Bronchus fibroblast of lung (primary cell): Measurements from ENCODE around the gene FOXR2. TPM values are rescaled to one million over a fixed set of nuclear protein-coding genes. Genes with fewer than 3 reads are reported as not detected.

ENCODE experiments used
- total RNA-seq: library from RNA; depleted of rRNA; stranded (reverse); fragments of >200 nt; gene quantifications from 2 replicates; pipeline ENCODE4 v1.2.3, GENCODE V29; 2015

FOXR2 gene, protein sequence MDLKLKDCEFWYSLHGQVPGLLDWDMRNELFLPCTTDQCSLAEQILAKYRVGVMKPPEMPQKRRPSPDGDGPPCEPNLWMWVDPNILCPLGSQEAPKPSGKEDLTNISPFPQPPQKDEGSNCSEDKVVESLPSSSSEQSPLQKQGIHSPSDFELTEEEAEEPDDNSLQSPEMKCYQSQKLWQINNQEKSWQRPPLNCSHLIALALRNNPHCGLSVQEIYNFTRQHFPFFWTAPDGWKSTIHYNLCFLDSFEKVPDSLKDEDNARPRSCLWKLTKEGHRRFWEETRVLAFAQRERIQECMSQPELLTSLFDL
- not detected in 2 replicates for total RNA-seq

DNA sequence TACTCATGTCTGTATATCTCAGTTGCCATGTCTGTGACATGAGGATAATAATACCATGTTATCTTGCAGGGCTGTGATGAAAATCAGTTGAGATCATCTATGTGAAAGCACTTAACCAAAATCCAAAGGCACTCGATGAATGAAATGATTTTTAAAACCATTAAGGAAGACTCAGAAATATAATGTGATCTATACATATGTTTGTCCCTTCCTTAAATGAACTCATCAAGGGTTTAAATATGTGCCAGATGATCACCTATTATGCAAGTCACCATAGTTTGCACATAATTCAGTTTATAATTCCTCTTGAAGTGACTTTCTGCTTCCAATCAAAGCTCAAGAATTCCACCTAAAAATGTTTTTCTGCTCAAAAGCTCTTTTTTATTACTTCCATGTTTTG, at the start of gene FOXR2:
FOXR2 (plus strand) TSS at position 301 of the 400 bp plus-strand sequence. CDS start 312 bp downstream, outside the sequence.

Other genes with a start within 250 kb of the FOXR2 start
- 44.0 and 48.6 TPM in 2 replicates for gene MAGEH1, start 171.3 kb upstream of the FOXR2 start, total RNA-seq
- 0.67 and 1.0 TPM in 2 replicates for gene USP51, start 133.6 kb upstream of the FOXR2 start, total RNA-seq
- 7.0 and 9.4 TPM in 2 replicates for gene RRAGB, start 94.3 kb downstream of the FOXR2 start, total RNA-seq